BJ (cell line): ENCODE data around the gene LRP8. TPM values are rescaled to one million over a fixed set of nuclear protein-coding genes. Genes with fewer than 3 reads are reported as not detected.

ENCODE experiments used
- CTCF ChIA-PET: fragments of 350-600 bp; formaldehyde crosslinking; extraction: SDS; loops from one replicate; lab custom pipeline; 2021; ENCODE audit warnings: antibody characterized with exemption, inconsistent platforms; lab: Yijun Ruan, JAX
- POLR2A ChIA-PET: fragments of 300-600 bp; sonication (Branson Sonifier 250); formaldehyde crosslinking; extraction: SDS; loops from one replicate; lab custom pipeline; 2021; ENCODE audit warnings: antibody characterized with exemption; lab: Charles Lee
- DNase-seq: peaks from one replicate; pipeline ENCODE4 v3.0.0-alpha.2; 2011; ENCODE audit warnings: low read depth
- H3K27me3 ChIP-seq: 2 replicates; pipeline ENCODE4 v1.6.0; 2011; ENCODE audit warnings: low read length; ENCODE audit not compliant: control insufficient read depth, insufficient read depth
- H3K36me3 ChIP-seq: 2 replicates; pipeline ENCODE4 v1.5.1; 2011; ENCODE audit warnings: low read length; ENCODE audit not compliant: control insufficient read depth, insufficient read depth
- H3K4me3 ChIP-seq: 2 replicates; pipeline ENCODE4 v1.5.1; 2011; ENCODE audit warnings: low read depth, mild to moderate bottlenecking, control low read depth, low read length
- CTCF ChIP-seq: IDR thresholded peaks from 2 replicates; pipeline ENCODE4 v1.5.1; 2011; ENCODE audit warnings: low read depth, mild to moderate bottlenecking, control low read depth, inconsistent platforms, low read length, moderate library complexity; ENCODE audit not compliant: insufficient read depth
- polyA plus RNA-seq: library from polyadenylated mRNA; depleted of rRNA; stranded (reverse); fragments of >200 nt; gene quantifications from 2 replicates; pipeline ENCODE4 v1.2.3, GENCODE V29; 2011

Gene LRP8
- polyA plus RNA-seq, 1 experiment = 18.2 TPM

- H3K27me3 ChIP-seq = peaks cover 5% of the 10 kb centered on the region
- no peak for DNase-seq
- POLR2A ChIA-PET = no interaction called here
- no peaks in the 10 kb centered on the region for H3K36me3 ChIP-seq
- no peak for TF ChIP-seq CTCF
- H3K4me3 ChIP-seq = no peak overlapping the region
- CTCF ChIA-PET = interaction anchor here (1.8 kb wide), 1 partner anchor 20 kb away, joined by 4 read pairs; no protein-coding TSS in a partner anchor
These were observed 45.4 kb upstream of the LRP8 start for GRCh38 chr1:53373246-53373645.

DNA sequence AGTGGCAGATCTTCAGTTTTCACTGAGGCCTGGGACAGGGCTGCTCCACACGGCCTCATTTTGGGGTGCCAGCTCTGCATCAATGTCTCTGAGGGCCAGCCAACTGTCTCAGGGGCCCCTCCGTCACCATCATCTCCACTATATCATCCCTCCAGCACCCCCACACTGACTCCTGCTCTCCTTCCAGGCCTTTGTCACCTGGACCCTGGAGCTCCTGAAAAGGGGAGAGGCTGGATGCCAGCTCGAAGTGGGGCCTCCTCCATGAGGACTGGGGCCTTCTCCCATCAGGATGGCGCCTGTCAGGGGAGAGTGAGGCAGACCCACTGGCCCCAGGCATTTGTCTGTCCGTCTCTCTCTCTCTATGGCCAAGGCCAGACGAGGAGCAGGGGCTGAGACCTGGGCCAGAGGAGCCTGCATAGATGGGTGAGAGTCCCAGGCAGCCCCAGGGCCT lies 44.7 kb upstream of the LRP8 start:
- DNase-seq = no peak
- H3K4me3 ChIP-seq = no peak overlapping the region
- H3K36me3 ChIP-seq = no peaks in the 10 kb centered on the region
- ChIA-PET POLR2A (interaction anchor here (0.6 kb wide), 1 partner anchor 539 kb away, joined by 5 read pairs; no protein-coding TSS in a partner anchor), CTCF (interaction anchor here (1.8 kb wide), 2 partner anchors 21 to 94 kb away, joined by 4 to 5 read pairs; no protein-coding TSS in a partner anchor)
- peaks cover 7% of the 10 kb centered on the region; the same call in 1 of the 2 replicates for H3K27me3 ChIP-seq
- TF ChIP-seq CTCF = no peak

GRCh38 chr1:53371851-53372250 lies 44.0 kb upstream of the LRP8 start:
- POLR2A ChIA-PET = interaction anchor here (0.6 kb wide), 1 partner anchor 538 kb away, joined by 5 read pairs; no protein-coding TSS in a partner anchor
- CTCF ChIA-PET = interaction anchor here (1.8 kb wide), 2 partner anchors 22 to 93 kb away, joined by 4 to 5 read pairs; no protein-coding TSS in a partner anchor
- Histone ChIP-seq H3K4me3 (no peak overlapping the region), H3K36me3 (no peaks in the 10 kb centered on the region), H3K27me3 (peaks cover 8% of the 10 kb centered on the region; the same call in 1 of the 2 replicates)
- DNase-seq = no peak
- TF ChIP-seq CTCF = no peak

GRCh38 chr1:53371121-53371666 lies 43.3 kb upstream of the LRP8 start:
- Histone ChIP-seq H3K27me3 (peaks cover 8% of the 10 kb centered on the region; the same call in 1 of the 2 replicates), H3K36me3 (no peaks in the 10 kb centered on the region), H3K4me3 (no peak overlapping the region)
- no peak for TF ChIP-seq CTCF
- ChIA-PET CTCF (interaction anchor here (1.8 kb wide), 1 partner anchor 92 kb away, joined by 5 read pairs; no protein-coding TSS in a partner anchor), POLR2A (no interaction called here)
- DNase-seq = no peak

GRCh38 chr1:53370369-53370961 lies 42.6 kb upstream of the LRP8 start:
- Histone ChIP-seq H3K27me3 (peaks cover 8% of the 10 kb centered on the region; the same call in 1 of the 2 replicates), H3K4me3 (no peak overlapping the region), H3K36me3 (no peaks in the 10 kb centered on the region)
- ChIA-PET POLR2A (no interaction called here), CTCF (interaction anchor here (1.8 kb wide), 1 partner anchor 92 kb away, joined by 5 read pairs; no protein-coding TSS in a partner anchor)
- DNase-seq = no peak
- TF ChIP-seq CTCF = no peak
